Kidney (tissue), 14 donors: ENCODE measurements around the gene PPM1H. TPM values are rescaled to one million over a fixed set of nuclear protein-coding genes. Genes with fewer than 3 reads are reported as not detected.

Experiments
- DNase-seq, 5 donors: peaks; one replicate each; pipeline ENCODE4 v3.0.0-alpha.2; 2013 to 2020
- FAIRE-seq: peaks from 2 replicates; lab custom pipeline; 2012; peaks lifted over from hg19 to GRCh38; lab: Jason Lieb, UNC
- H3K27ac ChIP-seq, 2 donors: one replicate each; pipeline ENCODE4 v1.7.0; 2013; ENCODE audit warnings: low read depth in 2 of 2, low read length in 2 of 2, inconsistent platforms in 1 of 2
- H3K27me3 ChIP-seq: one replicate; pipeline ENCODE4 v1.7.1; 2013; ENCODE audit warnings: low read length, inconsistent platforms; ENCODE audit not compliant: control insufficient read depth, insufficient read depth
- H3K36me3 ChIP-seq, 3 donors: one replicate each; pipeline versions ENCODE4 v1.7.0 to v1.7.1; 2013; ENCODE audit warnings: low read length in 3 of 3, control low read depth in 1 of 3, inconsistent platforms in 1 of 3; ENCODE audit not compliant: insufficient read depth in 3 of 3, control insufficient read depth in 2 of 3
- H3K4me1 ChIP-seq, 3 donors: one replicate each; pipeline versions ENCODE4 v1.7.0 to v1.7.1; 2013; ENCODE audit warnings: low read length in 3 of 3, inconsistent platforms in 1 of 3, low read depth in 1 of 3; ENCODE audit not compliant: control insufficient read depth in 2 of 3, insufficient read depth in 2 of 3
- H3K4me3 ChIP-seq, 3 donors: one replicate each; pipeline versions ENCODE4 v1.7.0 to v1.8.1; 2013; ENCODE audit warnings: low read length in 3 of 3, control low read depth in 1 of 3, inconsistent platforms in 1 of 3
- H3K9ac ChIP-seq, 3 donors: one replicate each; pipeline versions ENCODE4 v1.7.0 to v1.7.1; 2013; ENCODE audit warnings: low read length in 3 of 3, control low read depth in 1 of 3, inconsistent platforms in 1 of 3
- H3K9me3 ChIP-seq, 3 donors: one replicate each; pipeline versions ENCODE4 v1.7.0 to v1.7.1; 2013; ENCODE audit warnings: low read length in 3 of 3, control low read depth in 1 of 3, inconsistent platforms in 1 of 3; ENCODE audit not compliant: control insufficient read depth in 2 of 3, insufficient read depth in 1 of 3
- intact Hi-C: fragments of 100-400 bp; cut with DNase I; formaldehyde crosslinking; loops from one replicate; pipeline ENCODE4 v1.11.1; 2022
- polyA plus RNA-seq: library from polyadenylated mRNA; stranded (reverse); fragments of 350-450 nt; fragmentation: Illumina TruSeq; extraction: RNeasy Lipid Tissue Mini Kit (QIAGEN cat#74804); gene quantifications from one replicate; pipeline ENCODE4 v1.2.3, GENCODE V29; 2014; ENCODE audit warnings: low read depth, low replicate concordance; ENCODE audit not compliant: insufficient read depth
- total RNA-seq: library from RNA; stranded (reverse); fragmentation: NEBNext Ultra II Directional; extraction: Animal tissue kit (Norgen Biotek cat#: 25700); gene quantifications from one replicate; pipeline ENCODE4 v1.2.1, GENCODE V29; 2021
- TF ChIP-seq, protein P1 (sequence below): IDR thresholded peaks from 3 replicates; pipeline ENCODE4 v1.5.1; 2012; ENCODE audit warnings: mild to moderate bottlenecking, moderate library complexity, borderline replicate concordance; ENCODE audit not compliant: insufficient read depth; ENCODE audit errors: extremely low read depth
- donor health status: control.
- donor health status: control.
- donor health status: control.
- donor health status: control.
- donor health status: control.
- donor health status: DM: yes; HTN: yes; CAD: no.
- donor health status: Normal renal cell carcinoma (clear cell type).

PPM1H gene
- total and polyA plus RNA-seq, 2 donors from 2014 or later = 8.7 to 25.0 TPM

DNA sequence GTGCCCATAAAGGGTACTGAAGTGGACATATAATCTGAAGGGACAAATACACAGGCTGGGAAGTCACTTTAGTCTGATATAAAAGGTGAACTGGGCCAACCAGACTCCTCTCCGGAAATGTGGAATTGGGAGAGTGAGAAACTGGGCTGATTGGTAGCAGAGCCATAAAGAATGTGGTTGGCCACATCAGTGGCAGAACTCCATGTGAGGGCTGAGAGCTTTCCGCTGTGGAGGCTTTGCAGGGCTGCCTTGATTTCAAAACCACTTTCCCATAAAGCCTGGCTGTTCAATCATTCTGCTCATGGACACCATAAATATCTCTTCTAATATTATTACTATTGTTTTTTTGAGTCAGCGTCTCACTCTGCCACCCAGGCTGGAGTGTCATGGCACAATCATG lies 248.0 kb downstream of the PPM1H start:
- H3K9ac ChIP-seq = no peak overlapping the region
- intact Hi-C loops = no loop called here
- H3K4me3 ChIP-seq = no peak overlapping the region
- DNase-seq (no peak), FAIRE-seq (no peak)
- H3K36me3 ChIP-seq = peaks cover 0 to 3% (median 2%) of the 10 kb centered on the region in 3 donors
- H3K4me1 ChIP-seq = no peaks in the 10 kb centered on the region
- H3K9me3 ChIP-seq = no peaks in the 10 kb centered on the region
- TF ChIP-seq, protein P1, sequence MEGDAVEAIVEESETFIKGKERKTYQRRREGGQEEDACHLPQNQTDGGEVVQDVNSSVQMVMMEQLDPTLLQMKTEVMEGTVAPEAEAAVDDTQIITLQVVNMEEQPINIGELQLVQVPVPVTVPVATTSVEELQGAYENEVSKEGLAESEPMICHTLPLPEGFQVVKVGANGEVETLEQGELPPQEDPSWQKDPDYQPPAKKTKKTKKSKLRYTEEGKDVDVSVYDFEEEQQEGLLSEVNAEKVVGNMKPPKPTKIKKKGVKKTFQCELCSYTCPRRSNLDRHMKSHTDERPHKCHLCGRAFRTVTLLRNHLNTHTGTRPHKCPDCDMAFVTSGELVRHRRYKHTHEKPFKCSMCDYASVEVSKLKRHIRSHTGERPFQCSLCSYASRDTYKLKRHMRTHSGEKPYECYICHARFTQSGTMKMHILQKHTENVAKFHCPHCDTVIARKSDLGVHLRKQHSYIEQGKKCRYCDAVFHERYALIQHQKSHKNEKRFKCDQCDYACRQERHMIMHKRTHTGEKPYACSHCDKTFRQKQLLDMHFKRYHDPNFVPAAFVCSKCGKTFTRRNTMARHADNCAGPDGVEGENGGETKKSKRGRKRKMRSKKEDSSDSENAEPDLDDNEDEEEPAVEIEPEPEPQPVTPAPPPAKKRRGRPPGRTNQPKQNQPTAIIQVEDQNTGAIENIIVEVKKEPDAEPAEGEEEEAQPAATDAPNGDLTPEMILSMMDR = no peak
- H3K27me3 ChIP-seq = no peaks in the 10 kb centered on the region
- no peak overlapping the region for H3K27ac ChIP-seq

DNA sequence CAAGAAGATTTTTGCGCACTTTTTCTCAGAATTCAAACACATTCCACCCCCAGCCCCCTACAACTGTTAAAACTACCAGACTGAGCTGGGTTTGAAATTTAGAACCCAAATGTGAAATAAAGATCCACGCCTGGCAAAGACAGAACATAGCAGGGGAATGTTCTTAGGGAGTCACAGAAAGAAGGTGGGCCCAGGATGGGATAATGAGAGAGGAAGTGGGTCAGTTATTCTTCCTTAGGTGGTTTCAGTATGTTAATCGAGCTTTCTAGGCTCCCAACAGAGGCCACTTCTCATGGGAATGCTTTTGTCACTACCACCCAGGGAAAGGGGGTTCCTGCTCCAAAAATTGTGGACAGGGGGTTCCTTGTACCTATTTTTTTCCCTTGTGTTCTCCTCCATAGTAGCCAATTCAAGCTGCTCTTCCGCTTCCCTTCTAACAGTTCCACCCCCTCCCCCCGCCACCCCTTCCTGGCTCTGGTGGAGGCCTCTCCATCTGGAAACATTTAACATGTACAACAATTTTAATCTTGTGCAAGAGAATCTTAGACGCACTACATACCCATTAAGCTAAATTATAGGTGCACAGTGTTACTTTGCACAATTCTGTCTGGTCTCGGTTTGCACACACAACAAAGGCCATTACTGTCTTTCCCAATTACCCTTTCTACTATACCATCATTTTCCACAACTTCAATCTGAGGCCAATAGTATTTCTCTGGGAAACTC lies 250.2 kb downstream of the PPM1H start:
- DNase-seq (peak in 1 of 5 donors; percentile 54), FAIRE-seq (no peak)
- Histone ChIP-seq H3K27me3 (no peaks in the 10 kb centered on the region), H3K27ac (no peak overlapping the region), H3K4me1 (no peaks in the 10 kb centered on the region), H3K4me3 (no peak overlapping the region), H3K36me3 (peaks cover 0 to 3% (median 2%) of the 10 kb centered on the region in 3 donors), H3K9me3 (no peaks in the 10 kb centered on the region), H3K9ac (no peak overlapping the region)
- TF ChIP-seq, protein P1 = no peak
- intact Hi-C loops = no loop called here

DNA sequence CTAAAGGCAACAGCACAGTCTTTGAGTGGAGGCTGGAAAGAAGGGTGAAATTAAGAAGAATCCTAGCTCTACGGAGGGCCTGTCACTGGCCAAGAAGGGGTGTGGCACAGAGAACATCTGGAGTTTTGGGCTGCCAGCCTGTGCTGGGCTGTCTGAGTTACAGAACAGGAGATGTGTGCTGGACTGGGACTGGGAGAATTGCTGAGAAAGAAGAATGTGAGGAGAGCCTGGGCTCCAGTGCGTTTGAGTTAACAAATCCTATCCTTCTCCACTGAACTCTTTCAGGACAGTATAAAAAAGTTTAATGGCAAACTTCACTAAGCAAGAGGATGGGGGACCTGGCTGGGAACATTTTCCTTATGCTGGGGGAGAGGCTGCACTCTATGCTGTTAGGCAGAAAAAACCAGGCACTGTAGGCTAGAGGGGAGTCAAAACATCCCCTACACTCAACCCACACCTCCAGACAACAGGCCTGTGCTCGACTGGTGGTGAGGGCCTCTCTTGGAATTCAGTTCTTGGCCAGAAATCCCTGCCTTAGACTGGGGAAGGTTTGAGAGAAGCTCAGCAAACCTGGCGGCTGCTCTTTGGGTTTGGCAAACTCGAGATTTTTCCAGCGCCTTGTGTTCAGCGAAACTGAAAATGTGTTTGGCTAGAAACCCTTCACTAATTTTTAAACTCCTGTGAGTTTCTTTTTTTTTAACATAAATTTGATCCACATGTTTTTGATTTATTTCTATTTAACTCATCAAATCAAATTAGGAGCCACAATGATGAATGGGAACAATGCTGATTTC lies 251.0 kb downstream of the PPM1H start:
- DNase-seq (no peak), FAIRE-seq (no peak)
- no peak overlapping the region for H3K9ac ChIP-seq
- no peaks in the 10 kb centered on the region for H3K27me3 ChIP-seq
- no peaks in the 10 kb centered on the region for H3K4me1 ChIP-seq
- no peaks in the 10 kb centered on the region for H3K9me3 ChIP-seq
- no peak overlapping the region for H3K4me3 ChIP-seq
- H3K36me3 ChIP-seq = peaks cover 0 to 3% (median 0%) of the 10 kb centered on the region in 3 donors
- intact Hi-C loops = no loop called here
- no peak overlapping the region for H3K27ac ChIP-seq
- TF ChIP-seq, protein P1 = no peak
